HG02970 (cell line): ENCODE results near the gene TIMMDC1.
"Not testable (repeated sequence)": the region's sequence is repeated elsewhere in the genome, so short reads cannot be mapped to it uniquely, and the experiment has no call there.

ENCODE experiments used
- ATAC-seq: cut with Tn5 transposase; IDR thresholded peaks from one replicate; pipeline ENCODE4 v1.9.1; 2021; ENCODE audit warnings: mild to moderate bottlenecking, moderate library complexity, moderate number of reproducible peaks; ENCODE audit not compliant: unreplicated experiment, low FRiP score

The TIMMDC1 gene

GRCh38 chr3:119508172-119508845 is 10.0 kb downstream of the TIMMDC1 start:
- ATAC-seq: no peak

GRCh38 chr3:119510690-119511089 is 12.3 kb downstream of the TIMMDC1 start:
- no peak for ATAC-seq

DNA sequence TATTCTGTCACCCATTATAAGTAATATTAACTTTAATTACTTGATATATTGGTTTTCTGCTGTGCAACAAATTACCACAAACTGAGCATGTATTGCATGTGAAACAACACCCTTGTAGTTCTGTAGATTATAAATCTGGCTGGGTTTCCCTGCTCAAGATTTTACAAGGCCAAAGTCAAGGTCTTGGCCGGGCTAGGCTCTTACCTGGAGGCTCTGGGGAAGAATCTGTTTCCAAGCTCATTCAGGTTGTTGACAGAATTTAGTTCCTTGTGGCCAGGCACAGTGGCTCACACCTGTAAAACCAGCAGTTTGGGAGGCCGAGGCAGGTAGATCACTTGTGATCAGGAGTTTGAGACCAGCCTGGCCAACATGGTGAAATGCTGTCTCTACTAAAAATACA is 16.3 kb downstream of the TIMMDC1 start:
- no peak for ATAC-seq

GRCh38 chr3:119517112-119517511 is 18.8 kb downstream of the TIMMDC1 start:
- ATAC-seq: no peak

DNA sequence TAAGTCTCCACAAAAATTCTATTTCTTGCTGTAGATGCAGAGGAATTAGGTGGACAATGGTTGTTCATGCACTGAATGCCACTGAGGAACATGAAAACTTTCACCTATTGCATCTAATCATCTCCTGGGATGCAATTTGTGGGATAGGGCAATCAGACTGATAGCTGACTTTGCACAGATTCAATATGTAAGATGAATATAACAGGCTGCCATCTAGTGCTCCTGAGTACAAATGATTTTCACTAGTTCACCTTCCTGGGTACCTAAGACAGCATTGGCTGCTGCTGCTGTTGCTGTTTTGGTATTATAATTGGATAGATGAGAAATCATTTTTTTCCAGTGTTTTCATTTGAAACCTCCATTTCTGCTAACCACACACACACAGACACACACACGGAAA is 19.7 kb downstream of the TIMMDC1 start:
- ATAC-seq: no peak

- no peak for ATAC-seq
These were observed 26.8 kb downstream of the TIMMDC1 start for GRCh38 chr3:119524931-119525662.

DNA sequence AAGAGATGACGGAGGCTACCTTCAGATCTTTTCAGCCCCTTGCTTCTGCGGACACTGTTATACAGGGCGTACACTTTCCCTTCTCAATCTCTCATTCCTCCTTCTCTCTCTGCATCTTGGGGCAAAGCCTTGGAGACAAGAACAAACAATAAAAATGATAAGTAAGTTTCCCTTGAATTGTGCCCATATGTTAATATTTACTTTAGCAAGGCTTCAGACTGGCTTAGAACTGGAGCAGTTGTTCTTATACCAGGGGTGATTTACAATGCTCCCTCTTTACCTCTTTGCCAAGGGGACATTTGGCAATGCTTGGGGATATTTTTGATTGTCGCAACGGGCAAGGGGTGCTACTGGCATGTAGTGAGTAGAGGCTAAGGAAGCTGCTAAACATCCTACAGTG is 29.4 kb downstream of the TIMMDC1 start:
- ATAC-seq: no peak

- ATAC-seq: no peak
These were observed 31.5 kb downstream of the TIMMDC1 start for GRCh38 chr3:119529883-119530282.

GRCh38 chr3:119530456-119530855 is 32.1 kb downstream of the TIMMDC1 start:
- no peak for ATAC-seq

DNA sequence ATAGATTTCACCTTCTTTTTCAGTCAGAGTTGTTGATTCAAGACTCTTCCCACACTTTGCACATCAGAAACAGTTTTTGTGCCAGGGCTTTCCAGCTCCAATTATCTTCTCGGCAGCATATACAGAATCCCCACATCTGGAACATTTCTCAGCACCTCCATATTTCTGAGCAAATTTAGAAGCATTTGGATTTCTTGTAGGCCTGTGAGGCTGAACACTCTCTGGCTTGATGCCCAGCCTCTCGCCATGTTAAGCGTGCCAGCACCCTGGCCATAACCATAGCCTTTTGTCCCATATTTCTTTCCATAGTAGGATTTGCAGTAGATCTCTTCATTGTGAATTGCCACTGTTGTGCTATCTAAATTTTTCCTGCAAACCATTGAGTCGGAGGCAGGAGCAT is 32.8 kb downstream of the TIMMDC1 start:
- ATAC-seq: no peak

DNA sequence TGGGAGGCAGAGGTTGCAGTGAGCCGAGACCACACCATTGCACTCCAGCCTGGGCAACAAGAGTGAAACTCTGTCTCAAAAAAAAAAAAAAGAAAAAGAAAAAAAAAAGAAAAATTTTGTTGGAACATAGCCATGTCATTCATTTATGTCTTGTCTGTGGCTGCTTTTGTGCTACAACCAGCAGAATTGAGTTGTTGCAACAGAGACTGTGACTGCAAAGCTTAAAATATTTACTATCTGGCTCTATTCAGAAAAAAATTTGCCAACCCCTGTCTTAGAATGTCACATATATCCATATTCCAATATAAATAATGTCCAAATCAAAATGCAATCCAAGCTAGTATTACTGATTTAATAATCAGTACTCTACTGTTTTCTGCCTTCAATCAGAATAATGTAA is 35.9 kb downstream of the TIMMDC1 start:
- ATAC-seq: no peak

GRCh38 chr3:119536757-119537156 is 38.4 kb downstream of the TIMMDC1 start:
- ATAC-seq: no peak

GRCh38 chr3:119538772-119539171 is 40.4 kb downstream of the TIMMDC1 start:
- no peak for ATAC-seq

- ATAC-seq: no peak
These were observed 43.2 kb downstream of the TIMMDC1 start for GRCh38 chr3:119541547-119541946.

- no peak for ATAC-seq
These were observed 43.9 kb downstream of the TIMMDC1 start for GRCh38 chr3:119542168-119542767.

DNA sequence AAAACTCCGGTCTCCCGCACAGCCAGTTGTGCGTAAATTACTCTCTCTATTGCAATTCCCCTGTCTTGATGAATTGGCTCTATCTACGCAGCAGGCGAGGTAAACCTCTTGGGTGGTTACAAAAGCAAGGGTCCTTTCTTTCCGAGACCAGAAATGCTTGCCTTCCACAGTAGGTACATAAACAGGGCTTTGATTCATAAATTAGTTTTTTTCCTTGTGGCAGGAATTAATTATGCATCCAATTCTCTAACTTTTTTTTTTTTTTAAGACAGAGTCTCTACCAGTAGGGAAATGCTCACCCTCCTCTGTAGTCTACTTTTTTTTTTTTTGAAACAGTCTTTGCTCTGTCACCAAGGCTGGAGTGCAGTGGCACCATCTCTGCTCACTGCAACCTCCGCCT is 44.8 kb downstream of the TIMMDC1 start:
- ATAC-seq: no peak

- ATAC-seq: no peak
These were observed 48.9 kb downstream of the TIMMDC1 start for GRCh38 chr3:119547227-119547626.

DNA sequence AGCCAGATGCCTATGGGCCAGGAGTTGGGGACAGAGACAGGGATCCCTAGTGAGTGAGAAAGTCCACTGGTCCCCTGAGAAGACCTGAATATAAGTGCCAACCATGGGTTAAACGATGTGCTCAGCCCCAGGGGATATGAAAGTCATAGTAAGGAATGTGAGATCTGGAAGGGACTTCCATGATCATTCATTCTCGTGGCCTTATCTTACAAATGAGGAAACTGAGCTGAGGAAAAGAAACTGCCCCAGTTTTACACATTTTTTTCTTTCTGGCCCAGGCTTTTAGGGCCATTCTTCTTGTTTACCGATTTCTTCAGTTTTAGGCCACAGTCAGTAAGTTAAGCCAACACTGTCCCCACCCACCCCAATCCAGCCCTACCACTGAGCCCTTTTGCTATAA is 50.0 kb downstream of the TIMMDC1 start:
- ATAC-seq: no peak

DNA sequence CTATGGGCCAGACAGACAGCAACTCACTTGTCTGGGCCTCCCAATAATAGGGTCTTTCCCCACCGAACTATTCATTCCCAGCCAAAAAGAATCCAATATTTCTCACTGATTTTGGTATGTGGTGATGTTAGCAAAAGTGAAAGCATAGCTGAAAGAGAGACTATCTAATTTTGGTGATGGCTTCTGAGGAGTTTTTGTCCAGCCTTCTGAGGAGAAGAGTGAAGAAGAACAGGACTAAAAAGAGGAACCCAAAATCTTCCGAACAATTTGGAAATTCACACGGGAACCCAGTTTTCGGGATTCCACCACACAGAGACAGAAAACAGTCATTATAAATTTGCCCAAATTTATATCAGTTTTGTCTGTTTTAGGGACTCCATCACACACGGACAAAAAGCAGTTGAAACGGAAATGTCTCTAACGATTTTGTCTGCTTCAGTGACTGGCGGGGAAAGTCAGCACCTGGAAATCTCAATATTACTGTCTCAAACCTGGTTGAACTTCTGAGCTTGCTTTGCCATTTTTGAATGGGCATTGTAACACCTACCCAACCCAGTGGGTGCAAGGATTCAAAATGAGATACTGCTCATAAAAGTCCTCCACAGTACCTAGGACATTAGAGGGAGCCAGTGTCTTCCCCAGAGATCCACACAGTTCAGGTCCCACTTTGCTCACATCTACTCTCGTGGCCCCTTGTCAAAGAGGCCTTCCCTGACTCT is 52.0 kb downstream of the TIMMDC1 start:
- no peak for ATAC-seq

- no peak for ATAC-seq
These were observed 53.3 kb downstream of the TIMMDC1 start for GRCh38 chr3:119551598-119551997.

- not testable (repeated sequence) for ATAC-seq
These were observed 54.6 kb downstream of the TIMMDC1 start for GRCh38 chr3:119552928-119553327.
